SIG-M5 treated with dmso at 0.1 percent for 504 hours (cell line): ENCODE measurements around the gene GSN.
"Not testable (repeated sequence)": the region's sequence is repeated elsewhere in the genome, so short reads cannot be mapped to it uniquely, and the experiment has no call there.

Experiments
- DNase-seq: peaks from one replicate; lab custom pipeline; 2025; ENCODE audit not compliant: unreplicated experiment; lab: John Stamatoyannopoulos, UW

GSN gene

DNA sequence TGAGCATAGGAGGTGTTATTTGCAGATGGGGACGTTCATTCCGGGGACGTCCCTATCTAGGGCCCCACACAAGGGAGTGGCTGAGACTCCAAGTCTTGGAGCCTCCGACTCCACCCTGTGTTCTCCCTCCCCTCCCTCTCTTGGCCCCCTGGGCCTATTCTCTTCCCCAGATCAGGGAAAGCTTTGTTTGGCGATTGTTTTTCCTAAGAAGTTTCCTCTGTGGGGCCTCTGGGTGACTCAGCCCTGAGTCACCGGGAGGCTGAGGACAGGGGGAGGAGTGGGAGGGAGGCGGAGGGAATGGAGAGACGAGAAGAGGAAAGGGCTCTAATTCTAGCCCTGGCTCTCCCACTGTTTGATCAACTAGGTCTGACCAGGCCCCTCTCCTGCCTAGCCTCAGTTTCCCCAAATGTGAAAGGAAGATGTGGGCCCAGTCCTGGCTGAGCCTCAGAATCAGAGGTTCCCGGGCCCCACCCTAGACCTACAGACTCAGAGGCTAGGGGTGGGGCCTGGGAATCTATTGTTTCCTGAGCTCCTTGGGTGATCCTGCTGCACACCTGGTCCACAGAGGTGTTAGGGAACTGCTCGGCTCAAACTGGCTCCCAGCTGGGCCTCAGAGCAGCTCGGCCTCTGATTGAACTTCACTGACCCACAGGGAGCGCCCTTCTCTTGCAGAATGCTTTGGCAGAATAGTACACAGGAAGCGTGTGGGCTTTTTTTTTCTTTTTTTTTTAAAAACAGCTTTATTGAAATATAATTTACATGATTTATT is 19.2 kb downstream of the GSN start:
- DNase-seq = peak; percentile 68

GRCh38 chr9:121288673-121289025 is 20.7 kb downstream of the GSN start:
- no peak for DNase-seq

DNA sequence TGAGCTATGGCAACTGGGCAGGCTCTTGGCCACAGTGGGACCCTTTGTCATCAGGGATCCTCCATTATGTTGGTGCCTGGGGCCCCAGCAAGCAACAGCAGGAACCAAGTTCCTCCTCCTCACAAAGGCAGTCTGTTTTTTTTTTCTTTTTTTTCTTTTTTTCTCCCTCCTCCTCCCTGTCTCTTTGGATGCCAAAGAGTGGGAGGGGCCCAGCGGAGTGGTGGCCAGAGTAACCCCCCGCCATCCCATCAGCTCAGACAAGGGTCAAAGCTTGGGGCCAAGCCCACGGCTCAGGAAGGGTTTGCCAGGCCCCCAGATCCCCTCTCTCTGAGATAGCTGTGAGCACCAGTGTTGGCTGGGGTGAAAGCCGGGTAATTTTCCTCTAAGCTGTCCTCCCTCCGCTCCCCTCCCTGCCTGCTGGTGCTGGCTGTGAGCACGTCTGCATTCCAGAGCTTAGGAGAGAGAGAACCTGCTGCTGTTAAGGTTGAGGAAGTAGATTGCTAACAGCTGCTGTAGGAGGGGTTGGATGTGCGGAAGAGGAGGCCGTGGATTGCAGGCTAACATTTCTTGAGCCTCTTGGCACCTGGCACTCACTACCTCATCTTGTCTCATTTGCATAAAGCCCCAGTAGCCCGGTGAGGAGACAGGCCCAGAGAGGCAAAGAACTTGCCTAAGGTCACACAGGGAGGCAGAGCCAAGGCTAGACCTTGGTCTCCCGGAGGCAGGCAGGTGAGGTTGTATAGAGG is 21.2 kb downstream of the GSN start:
- peak; percentile 41 for DNase-seq

GRCh38 chr9:121289772-121290370 is 21.9 kb downstream of the GSN start:
- no peak for DNase-seq

- DNase-seq = not testable (repeated sequence)
Measured at GRCh38 chr9:121291536-121291935, 23.6 kb downstream of the GSN start.

- no peak for DNase-seq
Measured at GRCh38 chr9:121292051-121292450, 24.1 kb downstream of the GSN start.

DNA sequence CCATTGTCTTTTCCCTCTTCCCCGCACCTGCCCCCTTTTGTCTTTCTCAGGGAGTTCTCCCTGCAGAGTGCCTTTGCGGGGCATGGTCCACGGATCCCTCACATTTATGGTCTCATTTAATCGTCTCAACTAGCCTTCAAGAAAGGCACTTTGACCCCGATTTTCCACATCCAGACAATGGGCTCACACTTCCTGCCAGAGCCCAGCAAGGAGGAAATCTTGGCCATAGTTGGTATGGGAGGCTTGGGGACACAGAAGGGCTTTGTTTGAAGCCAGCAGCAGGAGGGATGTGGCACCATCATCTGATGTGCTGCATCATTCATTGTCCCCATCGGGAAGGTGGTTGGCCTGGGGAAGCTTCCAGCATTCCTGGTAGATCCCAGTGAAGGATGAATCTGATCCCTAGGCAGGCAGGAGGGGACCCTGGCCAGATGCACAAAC is 24.9 kb downstream of the GSN start:
- no peak for DNase-seq

GRCh38 chr9:121294151-121294743 is 26.3 kb downstream of the GSN start:
- DNase-seq = no peak

GRCh38 chr9:121294866-121295661 is 27.1 kb downstream of the GSN start:
- DNase-seq = no peak

GRCh38 chr9:121295662-121296191 is 27.8 kb downstream of the GSN start:
- no peak for DNase-seq

GRCh38 chr9:121296213-121297127 is 28.5 kb downstream of the GSN start:
- no peak for DNase-seq

GRCh38 chr9:121297389-121297788 is 29.4 kb downstream of the GSN start:
- peak; percentile 14 for DNase-seq

DNA sequence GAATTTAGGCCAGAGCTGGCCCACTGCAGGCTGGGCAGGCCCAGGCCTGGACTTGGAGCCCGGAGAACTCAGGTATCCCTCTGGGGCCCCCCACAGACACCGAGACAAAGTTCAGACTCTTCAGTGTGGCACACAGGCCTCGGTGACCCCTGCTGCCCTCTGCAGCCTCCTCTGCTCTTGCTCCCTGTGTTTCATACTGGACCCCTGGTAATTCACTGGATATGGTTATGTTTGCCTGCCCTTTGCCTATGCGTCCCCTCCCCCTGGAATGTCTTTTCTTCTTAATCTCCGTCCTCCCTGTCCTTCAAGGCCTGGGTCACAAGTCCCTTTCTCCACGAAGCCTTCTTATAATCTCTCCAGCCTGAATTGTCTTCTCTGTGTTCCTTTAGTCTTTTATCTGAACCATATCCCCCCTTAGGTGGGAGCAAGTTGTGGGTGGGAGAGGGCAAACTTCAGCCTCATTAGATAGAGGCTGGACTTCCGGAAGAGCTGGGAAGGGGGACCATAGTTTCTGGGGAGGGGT is 30.1 kb downstream of the GSN start:
- DNase-seq = no peak

DNA sequence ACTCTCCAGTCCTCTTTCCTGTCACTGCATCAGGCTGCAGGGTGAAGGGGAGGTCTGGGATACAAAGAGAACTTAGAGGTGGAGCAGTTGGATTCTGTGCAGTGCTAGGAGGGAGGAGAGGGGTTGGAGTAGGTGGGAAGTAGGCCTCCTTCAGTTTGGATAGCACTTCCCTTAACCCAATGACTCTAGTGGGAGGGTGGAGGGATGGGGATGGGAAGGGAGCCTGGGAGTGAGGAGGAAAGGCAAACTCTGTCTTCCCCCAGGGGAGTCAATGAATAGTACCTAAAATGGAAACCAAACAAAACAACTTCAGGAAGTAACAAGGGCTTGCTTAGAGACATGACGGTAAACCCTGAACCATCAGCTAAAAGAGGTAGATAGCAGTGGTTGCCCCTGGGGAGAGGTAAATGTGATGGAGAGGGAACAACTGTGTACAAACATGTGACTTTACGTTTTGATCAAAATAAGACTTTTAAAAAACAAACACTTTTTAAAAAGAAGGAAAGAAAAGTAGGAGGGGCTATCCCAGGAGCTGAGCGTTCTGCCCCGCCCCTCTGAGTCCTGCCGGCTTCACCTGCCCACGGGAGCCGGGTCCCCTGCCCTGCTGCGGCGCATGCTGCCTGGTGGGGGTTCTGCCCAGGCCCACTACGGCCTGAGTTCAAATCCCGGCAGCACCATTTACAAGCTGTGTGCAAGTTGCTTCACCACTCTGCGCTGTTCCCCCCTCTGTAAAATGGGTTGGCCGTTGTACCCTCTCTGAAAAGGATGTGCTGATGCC is 30.9 kb downstream of the GSN start:
- no peak for DNase-seq

DNA sequence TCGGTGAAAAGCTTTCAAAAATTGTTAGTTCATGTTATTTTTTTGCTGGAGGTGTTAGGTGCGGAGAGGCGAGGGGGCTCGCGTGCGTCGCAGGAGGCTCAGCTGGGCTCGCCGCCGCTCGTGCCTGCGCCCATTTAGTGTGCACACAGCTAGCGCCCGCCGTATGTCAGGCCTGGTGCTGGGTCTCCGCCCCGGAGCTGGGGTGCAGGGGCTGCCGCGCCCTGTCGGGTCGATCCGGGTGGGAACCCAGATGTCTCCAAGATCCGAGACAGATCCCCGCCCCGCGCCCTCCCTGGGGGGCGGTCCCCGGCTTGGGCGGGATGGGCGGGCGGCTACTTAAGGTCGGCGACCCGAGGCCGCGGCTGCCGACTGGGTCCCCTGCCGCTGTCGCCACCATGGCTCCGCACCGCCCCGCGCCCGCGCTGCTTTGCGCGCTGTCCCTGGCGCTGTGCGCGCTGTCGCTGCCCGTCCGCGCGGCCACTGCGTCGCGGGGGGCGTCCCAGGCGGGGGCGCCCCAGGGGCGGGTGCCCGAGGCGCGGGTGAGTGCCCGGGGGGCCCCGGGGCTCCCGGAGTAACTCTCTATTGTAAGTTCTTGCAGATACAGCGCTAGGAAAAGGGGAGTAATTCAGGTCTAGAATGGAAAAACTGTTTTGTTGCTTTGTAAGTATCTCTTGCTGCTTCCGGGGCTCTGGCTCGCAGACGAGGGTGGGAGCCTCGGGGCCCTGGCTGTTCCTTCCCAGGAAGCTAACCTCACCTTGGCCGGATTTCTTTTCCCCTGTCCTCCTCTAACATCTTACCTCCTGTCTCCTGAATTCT is 31.7 kb downstream of the GSN start:
- DNase-seq = no peak

- DNase-seq = no peak
Measured at GRCh38 chr9:121300283-121301119, 32.5 kb downstream of the GSN start.

GRCh38 chr9:121301881-121302286 is 33.9 kb downstream of the GSN start:
- DNase-seq = no peak
